ENCODE results near the gene STMN1. TPM values are rescaled to one million over a fixed set of nuclear protein-coding genes. Genes with fewer than 3 reads are reported as not detected.

STMN1 gene
- total and polyA plus RNA-seq, 9 of the 15 experiments (the other 6 are each of a cell fraction or from before 2014, with no cell fraction given) = 269 to 2,153 (median 595) TPM

GRCh38 chr1:25876693-25877077, 29.5 kb downstream of the STMN1 start (continued):
- TF ChIP-seq, protein P1, sequence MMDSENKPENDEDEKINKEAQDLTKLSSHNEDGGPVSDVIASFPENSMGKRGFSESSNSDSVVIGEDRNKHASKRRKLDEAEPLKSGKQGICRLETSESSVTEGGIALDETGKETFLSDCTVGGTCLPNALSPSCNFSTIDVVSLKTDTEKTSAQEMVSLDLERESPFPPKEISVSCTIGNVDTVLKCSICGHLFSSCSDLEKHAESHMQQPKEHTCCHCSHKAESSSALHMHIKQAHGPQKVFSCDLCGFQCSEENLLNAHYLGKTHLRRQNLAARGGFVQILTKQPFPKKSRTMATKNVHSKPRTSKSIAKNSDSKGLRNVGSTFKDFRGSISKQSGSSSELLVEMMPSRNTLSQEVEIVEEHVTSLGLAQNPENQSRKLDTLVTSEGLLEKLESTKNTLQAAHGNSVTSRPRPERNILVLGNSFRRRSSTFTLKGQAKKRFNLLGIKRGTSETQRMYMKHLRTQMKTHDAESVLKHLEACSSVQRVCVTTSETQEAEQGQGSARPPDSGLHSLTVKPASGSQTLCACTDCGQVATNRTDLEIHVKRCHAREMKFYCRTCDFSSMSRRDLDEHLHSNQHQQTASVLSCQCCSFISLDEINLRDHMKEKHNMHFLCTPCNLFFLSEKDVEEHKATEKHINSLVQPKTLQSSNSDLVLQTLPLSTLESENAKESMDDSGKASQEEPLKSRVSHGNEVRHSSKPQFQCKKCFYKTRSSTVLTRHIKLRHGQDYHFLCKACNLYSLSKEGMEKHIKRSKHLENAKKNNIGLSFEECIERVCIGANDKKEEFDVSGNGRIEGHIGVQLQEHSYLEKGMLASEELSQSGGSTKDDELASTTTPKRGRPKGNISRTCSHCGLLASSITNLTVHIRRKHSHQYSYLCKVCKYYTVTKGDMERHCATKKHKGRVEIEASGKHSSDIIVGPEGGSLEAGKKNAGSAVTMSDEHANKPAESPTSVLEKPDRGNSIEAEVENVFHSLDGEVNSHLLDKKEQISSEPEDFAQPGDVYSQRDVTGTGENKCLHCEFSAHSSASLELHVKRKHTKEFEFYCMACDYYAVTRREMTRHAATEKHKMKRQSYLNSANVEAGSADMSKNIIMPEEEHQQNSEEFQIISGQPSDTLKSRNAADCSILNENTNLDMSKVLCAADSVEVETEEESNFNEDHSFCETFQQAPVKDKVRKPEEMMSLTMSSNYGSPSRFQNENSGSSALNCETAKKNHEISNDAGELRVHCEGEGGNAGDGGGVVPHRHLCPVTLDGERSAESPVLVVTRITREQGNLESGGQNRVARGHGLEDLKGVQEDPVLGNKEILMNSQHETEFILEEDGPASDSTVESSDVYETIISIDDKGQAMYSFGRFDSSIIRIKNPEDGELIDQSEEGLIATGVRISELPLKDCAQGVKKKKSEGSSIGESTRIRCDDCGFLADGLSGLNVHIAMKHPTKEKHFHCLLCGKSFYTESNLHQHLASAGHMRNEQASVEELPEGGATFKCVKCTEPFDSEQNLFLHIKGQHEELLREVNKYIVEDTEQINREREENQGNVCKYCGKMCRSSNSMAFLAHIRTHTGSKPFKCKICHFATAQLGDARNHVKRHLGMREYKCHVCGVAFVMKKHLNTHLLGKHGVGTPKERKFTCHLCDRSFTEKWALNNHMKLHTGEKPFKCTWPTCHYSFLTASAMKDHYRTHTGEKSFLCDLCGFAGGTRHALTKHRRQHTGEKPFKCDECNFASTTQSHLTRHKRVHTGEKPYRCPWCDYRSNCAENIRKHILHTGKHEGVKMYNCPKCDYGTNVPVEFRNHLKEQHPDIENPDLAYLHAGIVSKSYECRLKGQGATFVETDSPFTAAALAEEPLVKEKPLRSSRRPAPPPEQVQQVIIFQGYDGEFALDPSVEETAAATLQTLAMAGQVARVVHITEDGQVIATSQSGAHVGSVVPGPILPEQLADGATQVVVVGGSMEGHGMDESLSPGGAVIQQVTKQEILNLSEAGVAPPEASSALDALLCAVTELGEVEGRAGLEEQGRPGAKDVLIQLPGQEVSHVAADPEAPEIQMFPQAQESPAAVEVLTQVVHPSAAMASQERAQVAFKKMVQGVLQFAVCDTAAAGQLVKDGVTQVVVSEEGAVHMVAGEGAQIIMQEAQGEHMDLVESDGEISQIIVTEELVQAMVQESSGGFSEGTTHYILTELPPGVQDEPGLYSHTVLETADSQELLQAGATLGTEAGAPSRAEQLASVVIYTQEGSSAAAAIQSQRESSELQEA (IDR thresholded peaks at IDR 0.05; ENCODE audit: low read depth) = no peak
- TF ChIP-seq NCOA4 (IDR thresholded peaks at IDR 0.05; ENCODE audit: partially characterized antibody) (peak; percentile 17), SMARCA5 (IDR thresholded peaks at IDR 0.05) (0 out of 2 replicates have a peak, but pooled peaks have one; percentile 20), NBN (IDR thresholded peaks at IDR 0.05; ENCODE audit: low read depth) (no peak)
